Parathyroid adenoma (tissue), 2 donors: ENCODE results near the gene ETFDH.
"Not testable (repeated sequence)": the region's sequence is repeated elsewhere in the genome, so short reads cannot be mapped to it uniquely, and the experiment has no call there.

Source experiments
- H2AFZ ChIP-seq: fragments of 300-600 bp; sonication (generic); one replicate; pipeline ENCODE4 v1.7.0; 2017; ENCODE audit warnings: antibody characterized with exemption, mild to moderate bottlenecking
- H3K27ac ChIP-seq: fragments of 300-600 bp; sonication (generic); one replicate; pipeline ENCODE4 v1.7.0; 2017
- H3K27me3 ChIP-seq: fragments of 300-600 bp; sonication (generic); one replicate; pipeline ENCODE4 v1.7.0; 2017; ENCODE audit warnings: low read length; ENCODE audit not compliant: control insufficient read depth, insufficient read depth
- H3K36me3 ChIP-seq: fragments of 300-600 bp; sonication (generic); one replicate; pipeline ENCODE4 v1.7.0; 2017; ENCODE audit warnings: low read length; ENCODE audit not compliant: control insufficient read depth, insufficient read depth
- H3K4me1 ChIP-seq: fragments of 300-600 bp; sonication (generic); one replicate; pipeline ENCODE4 v1.7.0; 2017; ENCODE audit warnings: control low read depth
- H3K4me2 ChIP-seq: fragments of 300-600 bp; sonication (generic); one replicate; pipeline ENCODE4 v1.7.0; 2017; ENCODE audit warnings: low read length
- H3K4me3 ChIP-seq: fragments of 300-600 bp; sonication (generic); one replicate; pipeline ENCODE4 v1.7.0; 2017; ENCODE audit warnings: low read depth, low read length
- H3K79me2 ChIP-seq: fragments of 300-600 bp; sonication (generic); one replicate; pipeline ENCODE4 v1.7.0; 2017; ENCODE audit warnings: control low read depth
- H3K9ac ChIP-seq: fragments of 300-600 bp; sonication (generic); one replicate; pipeline ENCODE4 v1.7.0; 2017; ENCODE audit warnings: mild to moderate bottlenecking
- H3K9me3 ChIP-seq: fragments of 300-600 bp; sonication (generic); one replicate; pipeline ENCODE4 v1.7.0; 2017; ENCODE audit warnings: low read length; ENCODE audit not compliant: control insufficient read depth
- TF ChIP-seq, protein P1 (sequence below): fragments of 300-600 bp; sonication (generic); IDR thresholded peaks from one replicate; pipeline ENCODE4 v1.7.0; 2017; ENCODE audit warnings: antibody characterized with exemption, mild to moderate bottlenecking
- donor health status: primary hyperparathyroidism.

The ETFDH gene

GRCh38 chr4:158741326-158742021 is 69.4 kb downstream of the ETFDH start:
- Histone ChIP-seq H2AFZ (no peak overlapping the region), H3K79me2 (no peaks in the 10 kb centered on the region), H3K4me1 (no peaks in the 10 kb centered on the region), H3K9me3 (peaks cover 3% of the 10 kb centered on the region), H3K36me3 (no peaks in the 10 kb centered on the region), H3K27me3 (no peaks in the 10 kb centered on the region), H3K9ac (no peak overlapping the region), H3K4me3 (no peak overlapping the region), H3K27ac (no peak overlapping the region), H3K4me2 (no peak overlapping the region)
- TF ChIP-seq, protein P1, sequence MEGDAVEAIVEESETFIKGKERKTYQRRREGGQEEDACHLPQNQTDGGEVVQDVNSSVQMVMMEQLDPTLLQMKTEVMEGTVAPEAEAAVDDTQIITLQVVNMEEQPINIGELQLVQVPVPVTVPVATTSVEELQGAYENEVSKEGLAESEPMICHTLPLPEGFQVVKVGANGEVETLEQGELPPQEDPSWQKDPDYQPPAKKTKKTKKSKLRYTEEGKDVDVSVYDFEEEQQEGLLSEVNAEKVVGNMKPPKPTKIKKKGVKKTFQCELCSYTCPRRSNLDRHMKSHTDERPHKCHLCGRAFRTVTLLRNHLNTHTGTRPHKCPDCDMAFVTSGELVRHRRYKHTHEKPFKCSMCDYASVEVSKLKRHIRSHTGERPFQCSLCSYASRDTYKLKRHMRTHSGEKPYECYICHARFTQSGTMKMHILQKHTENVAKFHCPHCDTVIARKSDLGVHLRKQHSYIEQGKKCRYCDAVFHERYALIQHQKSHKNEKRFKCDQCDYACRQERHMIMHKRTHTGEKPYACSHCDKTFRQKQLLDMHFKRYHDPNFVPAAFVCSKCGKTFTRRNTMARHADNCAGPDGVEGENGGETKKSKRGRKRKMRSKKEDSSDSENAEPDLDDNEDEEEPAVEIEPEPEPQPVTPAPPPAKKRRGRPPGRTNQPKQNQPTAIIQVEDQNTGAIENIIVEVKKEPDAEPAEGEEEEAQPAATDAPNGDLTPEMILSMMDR: no peak

GRCh38 chr4:158746537-158746936 is 74.4 kb downstream of the ETFDH start:
- not testable (repeated sequence) for H3K79me2 ChIP-seq, H3K27me3 ChIP-seq, H3K36me3 ChIP-seq, H3K4me2 ChIP-seq, H3K9me3 ChIP-seq, H3K4me3 ChIP-seq, H3K27ac ChIP-seq, H3K9ac ChIP-seq, H3K4me1 ChIP-seq, H2AFZ ChIP-seq

- H3K4me3 ChIP-seq: no peak overlapping the region
- no peak overlapping the region for H3K4me2 ChIP-seq
- no peak overlapping the region for H2AFZ ChIP-seq
- TF ChIP-seq, protein P1: no peak
- H3K27ac ChIP-seq: no peak overlapping the region
- H3K4me1 ChIP-seq: no peaks in the 10 kb centered on the region
- no peaks in the 10 kb centered on the region for H3K36me3 ChIP-seq
- no peaks in the 10 kb centered on the region for H3K79me2 ChIP-seq
- H3K9ac ChIP-seq: no peak overlapping the region
- no peaks in the 10 kb centered on the region for H3K9me3 ChIP-seq
- no peaks in the 10 kb centered on the region for H3K27me3 ChIP-seq
Measured at GRCh38 chr4:158750379-158750778, 78.3 kb downstream of the ETFDH start.

DNA sequence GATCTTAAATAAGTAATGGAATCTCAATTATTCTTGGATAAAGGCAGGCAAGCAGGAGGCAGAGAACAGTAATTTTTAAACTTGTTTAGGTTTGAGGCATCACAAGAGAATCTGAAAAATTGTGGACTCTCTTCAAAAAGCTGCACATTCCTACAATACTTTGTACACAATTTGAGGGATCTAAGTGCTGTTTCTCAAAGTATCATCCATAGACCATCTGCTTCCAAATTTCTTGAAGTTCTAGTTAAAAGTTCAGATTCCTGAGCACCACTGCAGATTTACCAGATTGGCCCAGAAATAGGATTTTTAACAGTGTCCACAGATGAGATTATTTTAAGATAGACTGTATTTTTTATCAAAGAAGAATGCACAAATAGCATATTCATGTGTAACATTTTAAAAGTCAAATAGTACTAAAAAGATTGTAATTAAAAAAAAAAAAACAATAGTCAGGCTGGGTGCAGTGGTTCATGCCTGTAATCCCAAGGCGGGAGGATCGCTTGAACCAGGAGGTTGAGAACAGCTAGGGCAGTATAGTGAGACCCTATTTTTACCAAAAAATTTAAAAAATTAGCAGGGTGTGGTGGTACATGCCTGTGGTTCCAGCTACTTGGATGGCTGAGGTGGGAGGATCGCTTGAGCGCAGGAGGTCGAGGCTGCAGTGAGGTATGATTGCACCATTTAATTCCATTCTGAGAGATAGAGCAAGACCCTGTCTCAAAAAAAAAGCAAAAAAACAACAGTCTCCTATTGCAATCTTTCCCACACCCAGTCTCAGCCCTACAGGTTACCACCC is 82.5 kb downstream of the ETFDH start:
- H2AFZ ChIP-seq: no peak overlapping the region
- H3K27ac ChIP-seq: no peak overlapping the region
- TF ChIP-seq, protein P1: no peak
- no peaks in the 10 kb centered on the region for H3K27me3 ChIP-seq
- H3K9ac ChIP-seq: no peak overlapping the region
- no peak overlapping the region for H3K4me2 ChIP-seq
- no peaks in the 10 kb centered on the region for H3K9me3 ChIP-seq
- H3K4me1 ChIP-seq: no peaks in the 10 kb centered on the region
- no peak overlapping the region for H3K4me3 ChIP-seq
- no peaks in the 10 kb centered on the region for H3K36me3 ChIP-seq
- no peaks in the 10 kb centered on the region for H3K79me2 ChIP-seq

GRCh38 chr4:158755819-158756218 is 83.7 kb downstream of the ETFDH start:
- H3K4me2 ChIP-seq, H3K4me3 ChIP-seq, H3K9ac ChIP-seq, H3K27ac ChIP-seq, H3K4me1 ChIP-seq, H2AFZ ChIP-seq, H3K9me3 ChIP-seq, H3K27me3 ChIP-seq, H3K79me2 ChIP-seq, H3K36me3 ChIP-seq: not testable (repeated sequence)
